ENCODE results near the gene CCDC127. TPM values are rescaled to one million over a fixed set of nuclear protein-coding genes. Genes with fewer than 3 reads are reported as not detected.
"Not testable (repeated sequence)": the region's sequence is repeated elsewhere in the genome, so short reads cannot be mapped to it uniquely, and the experiment has no call there.

Gene CCDC127
- total RNA-seq, 1 experiment from 2014 or later, result 5.4 TPM

GRCh38 chr5:225334-225733 is 7.4 kb upstream of the CCDC127 start:
- H3K79me2 ChIP-seq (ENCODE audit: low read length), result peaks cover 56% of the 10 kb centered on the region
- no peak overlapping the region for H3K9ac ChIP-seq (ENCODE audit: low read length)
- H3K9me2 ChIP-seq (replicated peaks; ENCODE audit: low read length), result no peaks in the 10 kb centered on the region
- H3K36me3 ChIP-seq (ENCODE audit: low read depth, low read length), result peaks cover 54% of the 10 kb centered on the region
- H3K27me3 ChIP-seq (ENCODE audit: low read length), result no peaks in the 10 kb centered on the region
- no peaks in the 10 kb centered on the region for H3F3A ChIP-seq (ENCODE audit: low read length, unreplicated experiment)
- no peak overlapping the region for H3K4me2 ChIP-seq (ENCODE audit: low read length)
- intact Hi-C loops (cut with micrococcal nuclease), result no loop called here
- no TSS peak for BruUV-seq (replicated peaks)
- no peak for DNase-seq
- ChIA-PET CTCF (no interaction called here), POLR2A (ENCODE audit: unreplicated experiment) (no interaction called here)
- H3K4me1 ChIP-seq (ENCODE audit: insufficient read depth, low read length), result peaks cover 26% of the 10 kb centered on the region
- H3K9me3 ChIP-seq (ENCODE audit: low read length), result no peaks in the 10 kb centered on the region
- H4K20me1 ChIP-seq (ENCODE audit: low read length), result peaks cover 27% of the 10 kb centered on the region
- no peak overlapping the region for H3K27ac ChIP-seq (ENCODE audit: low read length)
- H3K4me3 ChIP-seq (ENCODE audit: low read length), result no peak overlapping the region
- H2AFZ ChIP-seq (ENCODE audit: low read length), result no peak overlapping the region
- no peak for ATAC-seq
- no peak for TF ChIP-seq EZH2phosphoT487 (IDR thresholded peaks at IDR 0.05; ENCODE audit: borderline replicate concordance, low read length)
- no peak for TF ChIP-seq CTCF (conservative IDR thresholded peaks at IDR 0.05; ENCODE audit: low read depth, low read length)
- no peak for TF ChIP-seq EZH2 (IDR thresholded peaks at IDR 0.05; ENCODE audit: low read length, unreplicated experiment)

GRCh38 chr5:223791-224190 is 5.8 kb upstream of the CCDC127 start:
- Histone ChIP-seq H4K20me1 (ENCODE audit: low read length) (peaks cover 42% of the 10 kb centered on the region), H3F3A (ENCODE audit: low read length, unreplicated experiment) (no peaks in the 10 kb centered on the region), H3K4me3 (ENCODE audit: low read length) (no peak overlapping the region), H3K4me2 (ENCODE audit: low read length) (no peak overlapping the region), H3K9ac (ENCODE audit: low read length) (no peak overlapping the region), H3K9me3 (ENCODE audit: low read length) (no peaks in the 10 kb centered on the region), H3K36me3 (ENCODE audit: low read depth, low read length) (peaks cover 42% of the 10 kb centered on the region), H3K4me1 (ENCODE audit: insufficient read depth, low read length) (peaks cover 34% of the 10 kb centered on the region), H3K9me2 (replicated peaks; ENCODE audit: low read length) (no peaks in the 10 kb centered on the region), H3K27me3 (ENCODE audit: low read length) (no peaks in the 10 kb centered on the region), H3K27ac (ENCODE audit: low read length) (no peak overlapping the region), H2AFZ (ENCODE audit: low read length) (no peak overlapping the region), H3K79me2 (ENCODE audit: low read length) (peaks cover 72% of the 10 kb centered on the region)
- ATAC-seq, result no peak
- CTCF ChIA-PET, result no interaction called here
- TF ChIP-seq EZH2 (IDR thresholded peaks at IDR 0.05; ENCODE audit: low read length, unreplicated experiment), result no peak
- TF ChIP-seq CTCF (conservative IDR thresholded peaks at IDR 0.05; ENCODE audit: low read depth, low read length), result no peak
- no peak for TF ChIP-seq EZH2phosphoT487 (IDR thresholded peaks at IDR 0.05; ENCODE audit: borderline replicate concordance, low read length)
- no peak for DNase-seq
- POLR2A ChIA-PET (ENCODE audit: unreplicated experiment), result no interaction called here
- intact Hi-C loops (cut with micrococcal nuclease), result loop anchor here (5.0 kb wide), 1 partner anchor 49 kb away; the partner anchor contains the start of gene PDCD6
- no TSS peak for BruUV-seq (replicated peaks)

- Histone ChIP-seq H3K4me1 (ENCODE audit: insufficient read depth, low read length) (peaks cover 34% of the 10 kb centered on the region), H3K4me2 (ENCODE audit: low read length) (peak overlapping the region; percentile 47; the same call in 1 of the 2 replicates), H3K27ac (ENCODE audit: low read length) (peak overlapping the region; percentile 41), H3K36me3 (ENCODE audit: low read depth, low read length) (peaks cover 36% of the 10 kb centered on the region), H3K79me2 (ENCODE audit: low read length) (peaks cover 78% of the 10 kb centered on the region), H4K20me1 (ENCODE audit: low read length) (peaks cover 43% of the 10 kb centered on the region)
- H3K9ac ChIP-seq (ENCODE audit: low read length); POLR2A ChIA-PET (ENCODE audit: unreplicated experiment); H3K4me3 ChIP-seq (ENCODE audit: low read length); H3K9me2 ChIP-seq (replicated peaks; ENCODE audit: low read length); CTCF ChIA-PET; H3K9me3 ChIP-seq (ENCODE audit: low read length); H3K27me3 ChIP-seq (ENCODE audit: low read length); H3F3A ChIP-seq (ENCODE audit: low read length, unreplicated experiment); H2AFZ ChIP-seq (ENCODE audit: low read length); BruUV-seq (replicated peaks): not testable (repeated sequence)
- intact Hi-C loops (cut with micrococcal nuclease), result loop anchor here (5.0 kb wide), 1 partner anchor 49 kb away; the partner anchor contains the start of gene PDCD6
- peak; percentile 28 for DNase-seq
- ATAC-seq, result peak; percentile 16
Observed at GRCh38 chr5:222951-223715, 5.2 kb upstream of the CCDC127 start.
